K562 (cell line): ENCODE results near the gene KCNV2. TPM values are rescaled to one million over a fixed set of nuclear protein-coding genes. Genes with fewer than 3 reads are reported as not detected.

ENCODE experiments used
- ATAC-seq: fragments of 200-7000 bp; cut with Tn5 transposase; 3 replicates; pipeline ENCODE4 v1.9.1; 2020; ENCODE audit warnings: moderate library complexity
- BruUV-seq: library from RNA; stranded (reverse); fragments of 400-500 nt; replicated peaks from 2 replicates; lab custom pipeline; 2021; lab: Mats Ljungman, UMichigan
- CTCF ChIA-PET: fragments of 300-600 bp; formaldehyde crosslinking; extraction: SDS; loops from one replicate; lab custom pipeline; 2021; ENCODE audit warnings: low intra/inter-chr PET ratio; lab: Yijun Ruan, JAX
- POLR2A ChIA-PET: fragments of 300-600, 350-650 bp; sonication (Branson Sonifier 250); formaldehyde crosslinking; extraction: SDS; loops from one replicate; lab custom pipeline; 2021; ENCODE audit warnings: antibody characterized with exemption, inconsistent platforms; lab: Yijun Ruan, JAX
- DNase-seq, 4 experiments: peaks; one replicate each; pipeline versions ENCODE4 v3.0.0 to v3.0.0-alpha.2; 2011 to 2018; ENCODE audit warnings: low spot score in 3 of 4, mixed read lengths in 3 of 4; ENCODE audit errors: extremely low read depth in 1 of 4
- FAIRE-seq: peaks from 2 replicates; lab custom pipeline; 2011; peaks lifted over from hg19 to GRCh38; lab: Jason Lieb, UNC
- H2AFZ ChIP-seq: 2 replicates; pipeline ENCODE4 v1.6.0; 2011; ENCODE audit warnings: low read depth, low read length, control low read depth, inconsistent platforms
- H3K27ac ChIP-seq: fragments of 200-600 bp; 3 replicates; pipeline ENCODE4 v1.8.0; 2011; ENCODE audit warnings: low read depth, mild to moderate bottlenecking, control low read depth, inconsistent platforms, low read length, moderate library complexity, mixed read lengths; ENCODE audit errors: extremely low read depth
- H3K27me3 ChIP-seq, 2 experiments: fragments of 300-600 bp in 1 of 2; 2 replicates in 1 of 2; 3 replicates in 1 of 2; pipeline versions ENCODE4 v1.6.0 to v1.8.0; 2011; ENCODE audit warnings: inconsistent platforms in 2 of 2, low read length in 2 of 2, mild to moderate bottlenecking in 1 of 2, mixed read lengths in 1 of 2, moderate library complexity in 1 of 2; ENCODE audit not compliant: control insufficient read depth in 2 of 2, insufficient read depth in 2 of 2
- H3K36me3 ChIP-seq: fragments of 300-600 bp; 3 replicates; pipeline ENCODE4 v1.8.0; 2011; ENCODE audit warnings: mild to moderate bottlenecking, low read length, inconsistent platforms; ENCODE audit not compliant: control insufficient read depth, insufficient read depth
- H3K4me1 ChIP-seq, 2 experiments: fragments of 200-600 bp in 1 of 2; replicated peaks in 1 of 2; 2 replicates in 1 of 2; 3 replicates in 1 of 2; pipeline versions ENCODE4 v1.5.1 to v1.8.0; 2011; ENCODE audit warnings: inconsistent platforms in 2 of 2, low read length in 2 of 2, mild to moderate bottlenecking in 1 of 2, mixed read lengths in 1 of 2, moderate library complexity in 1 of 2; ENCODE audit not compliant: control insufficient read depth in 2 of 2, insufficient read depth in 2 of 2
- H3K4me2 ChIP-seq: 2 replicates; pipeline ENCODE4 v1.6.1; 2011; ENCODE audit warnings: low read length, control low read depth, inconsistent platforms, mixed read lengths; ENCODE audit not compliant: insufficient read depth
- H3K4me3 ChIP-seq: fragments of 200-600 bp; sonication (generic), shearing (Covaris generic); 2 replicates; pipeline ENCODE4 v1.5.1; 2016; ENCODE audit warnings: control low read depth, inconsistent platforms
- H3K79me2 ChIP-seq: fragments of 200-600 bp; 3 replicates; pipeline ENCODE4 v1.8.0; 2011; ENCODE audit warnings: low read length, inconsistent platforms; ENCODE audit not compliant: control insufficient read depth, insufficient read depth
- H3K9ac ChIP-seq, 2 experiments: 2 replicates each; pipeline versions ENCODE4 v1.6.0 to v1.6.1; 2011; ENCODE audit warnings: low read depth in 2 of 2, low read length in 2 of 2, control low read depth in 1 of 2, inconsistent platforms in 1 of 2, mild to moderate bottlenecking in 1 of 2, mixed read lengths in 1 of 2; ENCODE audit not compliant: insufficient read depth in 1 of 2
- H3K9me1 ChIP-seq: one replicate; pipeline ENCODE4 v1.6.0; 2011; ENCODE audit warnings: inconsistent platforms, mild to moderate bottlenecking, low read length, moderate library complexity; ENCODE audit not compliant: control insufficient read depth, insufficient read depth
- H3K9me3 ChIP-seq: replicated peaks from 2 replicates; pipeline ENCODE4 v1.5.1; 2011; ENCODE audit warnings: low read depth, low read length, inconsistent platforms; ENCODE audit not compliant: control insufficient read depth, insufficient read depth
- H4K20me1 ChIP-seq: replicated peaks from 2 replicates; pipeline ENCODE4 v1.6.1; 2011; ENCODE audit warnings: low read length, inconsistent platforms, mixed read lengths; ENCODE audit not compliant: control insufficient read depth, insufficient read depth
- ARID4B ChIP-seq: sonication (generic); formaldehyde crosslinking; IDR thresholded peaks from 2 replicates; pipeline ENCODE4 v1.8.0; 2022; ENCODE audit warnings: mild to moderate bottlenecking, missing genetic modification reagents
- BRCA1 ChIP-seq, 2 experiments: fragments of 450-650 bp in 1 of 2; sonication (generic) in 1 of 2; formaldehyde crosslinking in 1 of 2; IDR thresholded peaks; 2 replicates each; pipeline versions ENCODE4 v1.5.0 to v1.6.1; 2017 to 2020; ENCODE audit warnings: mild to moderate bottlenecking in 1 of 2, missing genetic modification reagents in 1 of 2
- CGGBP1 ChIP-seq: fragments of 250-450 bp; sonication (Bioruptor Pico); IDR thresholded peaks from 2 replicates; pipeline ENCODE4 v1.9.0; 2021; ENCODE audit warnings: mild to moderate bottlenecking
- GTF2B ChIP-seq: IDR thresholded peaks from 2 replicates; pipeline ENCODE4 v1.6.1; 2011; ENCODE audit not compliant: insufficient read length; ENCODE audit errors: extremely low read depth
- HMGXB4 ChIP-seq: sonication (generic); formaldehyde crosslinking; IDR thresholded peaks from 2 replicates; pipeline ENCODE4 v1.8.1; 2023; ENCODE audit warnings: mild to moderate bottlenecking, missing genetic modification reagents
- IFI16 ChIP-seq: fragments of 250-450 bp; sonication (Bioruptor Pico); IDR thresholded peaks from 2 replicates; pipeline ENCODE4 v2.1.2; 2022; ENCODE audit warnings: mild to moderate bottlenecking, inconsistent platforms
- MAX ChIP-seq: sonication (generic); formaldehyde crosslinking; IDR thresholded peaks from 2 replicates; pipeline ENCODE4 v1.9.0; 2022; ENCODE audit warnings: mild to moderate bottlenecking, missing genetic modification reagents
- SPI1 ChIP-seq: IDR thresholded peaks from 2 replicates; pipeline ENCODE4 v1.6.1; 2011; ENCODE audit warnings: low read depth, low read length, control low read depth, borderline replicate concordance
- ZNF239 ChIP-seq: fragments of 250-450 bp; sonication (Bioruptor Pico); IDR thresholded peaks from 2 replicates; pipeline ENCODE4 v1.4.0; 2020; ENCODE audit warnings: mild to moderate bottlenecking
- ZNF316 ChIP-seq: fragments of 450-650 bp; IDR thresholded peaks from 2 replicates; pipeline ENCODE4 v1.6.1; 2016
- whole genome bisulfite sequencing: fragments of 100-300 bp; shearing (Covaris generic); methylation state at CpG from one replicate; pipeline ENCODE4 v1.1.6; 2016; ENCODE audit warnings: low coverage, mixed read lengths; ENCODE audit not compliant: insufficient coverage; ENCODE audit errors: missing lambda C conversion rate; 5-methylcytosine and 5-hydroxymethylcytosine counted together
- in situ Hi-C: fragments of 300-500 bp; cut with MboI; formaldehyde crosslinking; loops from 4 replicates; pipeline ENCODE4 v1.15.0; 2018; ENCODE audit warnings: inconsistent platforms, mixed read lengths
- intact Hi-C: fragments of 100-400 bp; cut with micrococcal nuclease; formaldehyde crosslinking; loops from 2 replicates; pipeline ENCODE4 v1.14.2; 2022
- polyA plus RNA-seq, 8 experiments: library from polyadenylated mRNA; depleted of rRNA in 4 of 8; stranded (reverse) in 5 of 8; unstranded in 3 of 8; fragments of >200 nt; fragmentation: Nextera tagmentation in 2 of 8; fragmentation: Illumina TruSeq in 1 of 8; extraction: Ambion mirVana in 2 of 8; extraction: Trizol in 1 of 8; gene quantifications; 2 replicates each; pipeline versions ENCODE4 v1.2.1 to v1.2.3, GENCODE V29; 2011 to 2014; ENCODE audit warnings: inconsistent platforms in 1 of 8, missing spikeins in 1 of 8
- total RNA-seq, 7 experiments: library from RNA; depleted of rRNA in 6 of 7; stranded (reverse); fragments of >200 nt in 6 of 7; fragmentation: Illumina TruSeq in 2 of 7; extraction: Trizol in 2 of 7; gene quantifications; 2 replicates each; pipeline versions ENCODE4 v1.2.1 to v1.2.3, GENCODE V29; 2011 to 2021; ENCODE audit warnings: low replicate concordance in 1 of 7

Gene KCNV2
- total and polyA plus RNA-seq, 9 of the 15 experiments (the other 6 are each of a cell fraction or from before 2014, with no cell fraction given) = 0.03 TPM; not detected in 8

- ATAC-seq (no peak), DNase-seq (no peak), FAIRE-seq (no peak)
- Histone ChIP-seq H3K79me2 (no peaks in the 10 kb centered on the region), H3K9ac (no peak overlapping the region), H3K4me2 (no peak overlapping the region), H2AFZ (no peak overlapping the region), H3K4me1 (no peaks in the 10 kb centered on the region), H3K9me3 (no peaks in the 10 kb centered on the region), H3K27ac (no peak overlapping the region), H3K36me3 (no peaks in the 10 kb centered on the region), H3K4me3 (no peak overlapping the region), H3K9me1 (no peaks in the 10 kb centered on the region), H4K20me1 (no peaks in the 10 kb centered on the region), H3K27me3 (no peaks in the 10 kb centered on the region)
- in situ Hi-C loops = no loop called here
- ChIA-PET POLR2A (no interaction called here), CTCF (no interaction called here)
- intact Hi-C loops = no loop called here
- no TSS peak for BruUV-seq
- TF ChIP-seq MAX (CRISPR knock-in tag) (no peak), HMGXB4 (CRISPR knock-in tag) (no peak), SPI1 (no peak), ZNF316 (no peak), CGGBP1 (CRISPR knock-in tag) (no peak), ZNF239 (CRISPR knock-in tag) (no peak), BRCA1 (IDR thresholded peaks at IDR 0.05) (no peak), BRCA1 (CRISPR knock-in tag; IDR thresholded peaks at IDR 0.05) (no peak), ARID4B (CRISPR knock-in tag) (no peak), IFI16 (no peak), GTF2B (no peak)
- WGBS = 94% methylated on average over 13 of the region's 69 CpGs
Measured at GRCh38 chr9:2718001-2718697, 839 bp downstream of the KCNV2 start.
